Measurements from ENCODE around the gene UBA3. TPM values are rescaled to one million over a fixed set of nuclear protein-coding genes. Genes with fewer than 3 reads are reported as not detected.

UBA3 gene
- total RNA-seq, 1 experiment from 2014 or later: 40.5 TPM

- intact Hi-C loops (cut with micrococcal nuclease; ENCODE audit: unreplicated experiment): no loop called here
- Histone ChIP-seq H3K4me3 (ENCODE audit: low read depth, low read length, poor library complexity, severe bottlenecking) (no peak overlapping the region), H3K36me3 (ENCODE audit: insufficient read depth, low read length, poor library complexity, severe bottlenecking) (no peaks in the 10 kb centered on the region), H3K27me3 (replicated peaks; ENCODE audit: insufficient read depth, low read depth, low read length, poor library complexity) (no peaks in the 10 kb centered on the region), H3K4me1 (ENCODE audit: insufficient read depth, low read length, poor library complexity, severe bottlenecking) (no peaks in the 10 kb centered on the region), H3K9me3 (ENCODE audit: low read depth, low read length, poor library complexity, severe bottlenecking) (no peaks in the 10 kb centered on the region), H3K27ac (ENCODE audit: low read depth, low read length, poor library complexity, severe bottlenecking) (no peak overlapping the region)
- ChIA-PET POLR2A (ENCODE audit: low non-redundant PET) (no interaction called here), CTCF (no interaction called here)
- BruUV-seq (replicated peaks): no TSS peak
- DNase-seq (ENCODE audit: low spot score): no peak
- no peak for TF ChIP-seq EZH2 (IDR thresholded peaks at IDR 0.05; ENCODE audit: borderline replicate concordance, low read depth, low read length, poor library complexity, severe bottlenecking)
- TF ChIP-seq CTCF (conservative IDR thresholded peaks at IDR 0.05; ENCODE audit: low read depth, low read length): no peak
Measured at GRCh38 chr3:69005791-69006482, 74.2 kb downstream of the UBA3 start.

GRCh38 chr3:69005071-69005790 lies 74.9 kb downstream of the UBA3 start:
- H3K27ac ChIP-seq (ENCODE audit: low read depth, low read length, poor library complexity, severe bottlenecking): no peak overlapping the region
- no peak for TF ChIP-seq EZH2 (IDR thresholded peaks at IDR 0.05; ENCODE audit: borderline replicate concordance, low read depth, low read length, poor library complexity, severe bottlenecking)
- TF ChIP-seq CTCF (conservative IDR thresholded peaks at IDR 0.05; ENCODE audit: low read depth, low read length): no peak
- H3K27me3 ChIP-seq (replicated peaks; ENCODE audit: insufficient read depth, low read depth, low read length, poor library complexity): no peaks in the 10 kb centered on the region
- CTCF ChIA-PET: no interaction called here
- H3K4me1 ChIP-seq (ENCODE audit: insufficient read depth, low read length, poor library complexity, severe bottlenecking): no peaks in the 10 kb centered on the region
- H3K9me3 ChIP-seq (ENCODE audit: low read depth, low read length, poor library complexity, severe bottlenecking): no peaks in the 10 kb centered on the region
- H3K36me3 ChIP-seq (ENCODE audit: insufficient read depth, low read length, poor library complexity, severe bottlenecking): no peaks in the 10 kb centered on the region
- BruUV-seq (replicated peaks): no TSS peak
- POLR2A ChIA-PET (ENCODE audit: low non-redundant PET): no interaction called here
- no peak overlapping the region for H3K4me3 ChIP-seq (ENCODE audit: low read depth, low read length, poor library complexity, severe bottlenecking)
- intact Hi-C loops (cut with micrococcal nuclease; ENCODE audit: unreplicated experiment): no loop called here
- no peak for DNase-seq (ENCODE audit: low spot score)

Small RNA genes lying within 50 kb of the gene (microRNA-seq; reads per million reads assigned to microRNA genes)
- gene MIR3136: 6.2 reads per million, percentile 20 among the genes with 10 or more reads in this experiment

Other genes starting within 250 kb of the UBA3 start
- not detected in 2 replicates for gene TAFA4, start 147.8 kb downstream of the UBA3 start, total RNA-seq (2021)
- 2.9 and 4.6 TPM in 2 replicates for gene EOGT, start 66.7 kb downstream of the UBA3 start, total RNA-seq (2021)
- 12.4 and 14.2 TPM in 2 replicates for gene TMF1, start 28.0 kb downstream of the UBA3 start, total RNA-seq (2021)
- gene ARL6IP5, start 4.6 kb upstream of the UBA3 start, total RNA-seq (2021): 23.9 and 28.2 TPM in 2 replicates
- not detected in 2 replicates for gene LMOD3, start 42.2 kb upstream of the UBA3 start, total RNA-seq (2021)

Measured in A673 (cell line).